Heart left ventricle (tissue), 16 donors: ENCODE data around the gene KIF5B. TPM values are rescaled to one million over a fixed set of nuclear protein-coding genes. Genes with fewer than 3 reads are reported as not detected.
"Not testable (repeated sequence)": the region's sequence is repeated elsewhere in the genome, so short reads cannot be mapped to it uniquely, and the experiment has no call there.

ENCODE experiments used
- ATAC-seq, 4 donors: fragments of 200-7000 bp; cut with Tn5 transposase; one replicate each; pipeline ENCODE4 v1.9.1; 2020 to 2022; ENCODE audit warnings: moderate library complexity in 4 of 4, mild to moderate bottlenecking in 3 of 4, moderate number of reproducible peaks in 1 of 4
- DNase-seq, 5 donors: peaks; one replicate each; pipeline ENCODE4 v3.0.0-alpha.2; 2020
- H3K27ac ChIP-seq, 12 donors: fragments of 200-600 bp; sonication (generic) in 4 of 12; one replicate each; pipeline versions ENCODE4 v1.5.0 to v1.8.0; 2016 to 2022; ENCODE audit warnings: mild to moderate bottlenecking in 2 of 12
- H3K27me3 ChIP-seq, 9 donors: fragments of 200-600 bp; sonication (generic) in 2 of 9; one replicate each; pipeline versions ENCODE4 v1.5.1 to v1.8.0; 2016 to 2022; ENCODE audit warnings: mild to moderate bottlenecking in 3 of 9
- H3K36me3 ChIP-seq, 9 donors: fragments of 200-600 bp; sonication (generic) in 2 of 9; one replicate each; pipeline versions ENCODE4 v1.5.0 to v1.8.0; 2018 to 2022; ENCODE audit warnings: mild to moderate bottlenecking in 2 of 9
- H3K4me1 ChIP-seq, 12 donors: fragments of 200-600 bp; sonication (generic) in 4 of 12; one replicate each; pipeline versions ENCODE4 v1.5.0 to v1.8.0; 2016 to 2022; ENCODE audit warnings: mild to moderate bottlenecking in 3 of 12
- H3K4me3 ChIP-seq, 12 donors: fragments of 200-600 bp; sonication (generic) in 4 of 12; one replicate each; pipeline versions ENCODE4 v1.5.0 to v1.8.0; 2017 to 2022; ENCODE audit warnings: mild to moderate bottlenecking in 9 of 12, moderate library complexity in 4 of 12
- H3K9me3 ChIP-seq, 12 donors: fragments of 200-600 bp; sonication (generic) in 4 of 12; one replicate each; pipeline versions ENCODE4 v1.5.0 to v1.8.0; 2016 to 2022; ENCODE audit warnings: mild to moderate bottlenecking in 1 of 12
- CTCF ChIP-seq, 12 donors: fragments of 200-600 bp; sonication (generic) in 4 of 12; IDR thresholded peaks; one replicate each; pipeline versions ENCODE4 v1.5.0 to v1.8.0; 2018 to 2022; ENCODE audit warnings: antibody characterized with exemption in 12 of 12, mild to moderate bottlenecking in 5 of 12
- POLR2A ChIP-seq, 2 donors: fragments of 450-650 bp; IDR thresholded peaks; one replicate each; pipeline ENCODE4 v1.6.1; 2017; ENCODE audit warnings: antibody characterized with exemption in 2 of 2, mild to moderate bottlenecking in 2 of 2, moderate library complexity in 2 of 2
- WGBS, 4 donors: extraction: QIAGEN DNeasy Blood & Tissue Kit in 2 of 4; methylation state at CpG; one replicate each; pipeline versions ENCODE4 v1.1.5 to v1.1.7; 2013 to 2018; 5-methylcytosine and 5-hydroxymethylcytosine counted together
- intact Hi-C, 10 donors: fragments of 100-400 bp; cut with DNase I; formaldehyde crosslinking; loops; one replicate each; pipeline versions ENCODE4 v1.11.1 to v1.14.2; 2022
- polyA plus RNA-seq, 2 donors: library from polyadenylated mRNA; stranded (reverse); fragments of 200-250 nt; gene quantifications; one replicate each; pipeline ENCODE4 v1.2.3, GENCODE V29; 2013
- total RNA-seq, 9 donors: library from RNA; depleted of rRNA in 2 of 9; stranded (reverse); fragments of >200 nt in 2 of 9; fragmentation: NEBNext Ultra II Directional in 3 of 9; extraction: Animal tissue kit (Norgen Biotek cat#: 25700) in 3 of 9; gene quantifications; one replicate each; pipeline versions ENCODE4 v1.1.0 to v1.2.4, GENCODE V29; 2016 to 2023
- donor health status: ischemic (EF 13 %, LVEDD 7.1; RV severe dilation, severe dysfunction).
- donor health status: healthy with polysubstance abuse.
- donor health status: DM: no; HTN: yes; CAD: no.
- donor health status: DM: no; HTN: no; CAD: no.
- donor health status: ischemic (EF 25% LVEDD 6.9; RV normal size, moderate dysfunction).
- donor health status: ischemic (EF 25% LVEDD 5.7; RV mildly dilated, moderate dysfunction).
- donor health status: healthy.
- donor health status: DM: yes; HTN: yes; CAD: no.
- donor health status: ischemic (EF 35%, LVEDD 5.7; RV mildly dilated, moderate dysfunction).
- donor health status: nonischemic (EF 11% LVEDD 7.7; RV severe dilation, severe dysfunction).
- donor health status: DM: yes; HTN: yes; CAD: no.
- donor health status: PGD.
- donor health status: ischemic (EF 29% LVEDD 5.4; RV normal size, mild dysfunction).
- donor health status: nonischemic (EF 23%, LVEDD 6.1; RV moderate dilation, normal function).

KIF5B gene
- total and polyA plus RNA-seq, 11 donors: 65.6 to 178 (median 144) TPM

- ATAC-seq (no peak), DNase-seq (no peak)
- intact Hi-C loops: loop anchor here in 2 of 10 donors (10.0 kb wide), 1 partner anchor 134 kb away; no protein-coding TSS in a partner anchor
- H3K36me3 ChIP-seq: no peaks in the 10 kb centered on the region
- no peak overlapping the region for H3K27ac ChIP-seq
- TF ChIP-seq CTCF (IDR thresholded peaks at IDR 0.05) (no peak), POLR2A (IDR thresholded peaks at IDR 0.05) (no peak)
- no peaks in the 10 kb centered on the region for H3K9me3 ChIP-seq
- no peaks in the 10 kb centered on the region for H3K27me3 ChIP-seq
- 47 to 65% (median 52%) methylated on average over 3 of the region's 3 CpGs for WGBS, 4 donors
- no peak overlapping the region for H3K4me3 ChIP-seq
- peaks cover 0 to 24% (median 4%) of the 10 kb centered on the region in 12 donors for H3K4me1 ChIP-seq
Observed at GRCh38 chr10:31999070-31999660, 57.1 kb downstream of the KIF5B start.

- WGBS, 4 donors: 77 to 81% (median 79%) methylated on average over 6 of the region's 6 CpGs
- Histone ChIP-seq H3K36me3 (no peaks in the 10 kb centered on the region), H3K27me3 (no peaks in the 10 kb centered on the region), H3K9me3 (no peaks in the 10 kb centered on the region), H3K27ac (no peak overlapping the region), H3K4me1 (no peaks in the 10 kb centered on the region), H3K4me3 (no peak overlapping the region)
- ATAC-seq: no peak
- intact Hi-C loops: loop anchor here in 2 of 10 donors (10.0 kb wide), 1 partner anchor 130 kb away; no protein-coding TSS in a partner anchor
- no peak for TF ChIP-seq POLR2A (IDR thresholded peaks at IDR 0.05)
- TF ChIP-seq CTCF (IDR thresholded peaks at IDR 0.05): no peak
- no peak for DNase-seq
Observed at GRCh38 chr10:31994926-31995325, 61.3 kb downstream of the KIF5B start.

- Histone ChIP-seq H3K4me3 (no peak overlapping the region), H3K36me3 (no peaks in the 10 kb centered on the region), H3K27ac (no peak overlapping the region), H3K4me1 (no peaks in the 10 kb centered on the region), H3K27me3 (no peaks in the 10 kb centered on the region), H3K9me3 (peaks cover 0 to 4% (median 0%) of the 10 kb centered on the region in 12 donors)
- DNase-seq: no peak
- ATAC-seq: no peak
- TF ChIP-seq CTCF (IDR thresholded peaks at IDR 0.05) (no peak), POLR2A (IDR thresholded peaks at IDR 0.05) (no peak)
- intact Hi-C loops: loop anchor here in 2 of 10 donors (10.0 kb wide), 1 partner anchor 126 kb away; no protein-coding TSS in a partner anchor
Observed at GRCh38 chr10:31990937-31991336, 65.3 kb downstream of the KIF5B start.

- not testable (repeated sequence) for H3K27me3 ChIP-seq, H3K9me3 ChIP-seq, H3K36me3 ChIP-seq
Observed at GRCh38 chr10:31987786-31988185, 68.4 kb downstream of the KIF5B start.

GRCh38 chr10:31982111-31982510 lies 74.1 kb downstream of the KIF5B start:
- peaks cover 0 to 5% (median 0%) of the 10 kb centered on the region in 9 donors for H3K27me3 ChIP-seq
- peaks cover 0 to 2% (median 0%) of the 10 kb centered on the region in 12 donors for H3K9me3 ChIP-seq
- DNase-seq (no peak), ATAC-seq (no peak)
- TF ChIP-seq POLR2A (IDR thresholded peaks at IDR 0.05): no peak
- no peak for TF ChIP-seq CTCF (IDR thresholded peaks at IDR 0.05)
- H3K27ac ChIP-seq: no peak overlapping the region
- 77 to 84% (median 81%) methylated on average over 2 of the region's 2 CpGs for WGBS, 4 donors
- H3K4me1 ChIP-seq: peaks cover 0 to 13% (median 0%) of the 10 kb centered on the region in 12 donors
- no peaks in the 10 kb centered on the region for H3K36me3 ChIP-seq
- no peak overlapping the region for H3K4me3 ChIP-seq
- intact Hi-C loops: no loop called here

More at GRCh38 chr10:31987786-31988185, 68.4 kb downstream of the KIF5B start:
- intact Hi-C loops, DNase-seq, ATAC-seq, H3K4me1 ChIP-seq, H3K4me3 ChIP-seq, H3K27ac ChIP-seq: not testable (repeated sequence)
- WGBS, 4 donors: 73 to 89% (median 79%) methylated on average over 1 of the region's 1 CpG
